Mononuclear cell (primary cell): ENCODE measurements around the gene LMX1B. TPM values are rescaled to one million over a fixed set of nuclear protein-coding genes. Genes with fewer than 3 reads are reported as not detected.

Experiments
- H3K27me3 ChIP-seq: 2 replicates; pipeline ENCODE4 v1.6.0; 2011; ENCODE audit warnings: low read length, control low read depth; ENCODE audit not compliant: insufficient read depth
- H3K4me1 ChIP-seq: 2 replicates; pipeline ENCODE4 v1.5.1; 2011; ENCODE audit warnings: mild to moderate bottlenecking, low read length, control low read depth; ENCODE audit not compliant: insufficient read depth
- H3K4me3 ChIP-seq: 2 replicates; pipeline ENCODE4 v1.5.1; 2011; ENCODE audit warnings: mild to moderate bottlenecking, low read length, moderate library complexity
- H3K9me3 ChIP-seq: 2 replicates; pipeline ENCODE4 v1.5.1; 2011; ENCODE audit warnings: low read depth, mild to moderate bottlenecking, control low read depth, low read length
- total RNA-seq: library from RNA; depleted of rRNA; stranded (reverse); fragments of >200 nt; gene quantifications from one replicate; pipeline ENCODE4 v1.2.3, GENCODE V29; 2012

Gene LMX1B
- total RNA-seq, 1 donor = not detected

GRCh38 chr9:126611592-126612325 lies 2.0 kb upstream of the LMX1B start:
- Histone ChIP-seq H3K4me1 (peaks cover 41% of the 10 kb centered on the region), H3K9me3 (no peaks in the 10 kb centered on the region), H3K4me3 (no peak overlapping the region), H3K27me3 (peaks cover 81% of the 10 kb centered on the region)

- no peaks in the 10 kb centered on the region for H3K9me3 ChIP-seq
- no peak overlapping the region for H3K4me3 ChIP-seq
- H3K4me1 ChIP-seq = peaks cover 41% of the 10 kb centered on the region
- peaks cover 84% of the 10 kb centered on the region for H3K27me3 ChIP-seq
Observed at GRCh38 chr9:126612326-126612812, 1.4 kb upstream of the LMX1B start.

- Histone ChIP-seq H3K4me3 (no peak overlapping the region), H3K27me3 (peaks cover 84% of the 10 kb centered on the region), H3K9me3 (no peaks in the 10 kb centered on the region), H3K4me1 (peaks cover 41% of the 10 kb centered on the region)
Observed at GRCh38 chr9:126612813-126613641, 701 bp upstream of the LMX1B start.

GRCh38 chr9:126614088-126614454 lies 343 bp downstream of the LMX1B start:
- H3K27me3 ChIP-seq = peaks cover 84% of the 10 kb centered on the region
- H3K4me1 ChIP-seq = peaks cover 41% of the 10 kb centered on the region
- H3K4me3 ChIP-seq = no peak overlapping the region
- H3K9me3 ChIP-seq = no peaks in the 10 kb centered on the region

- H3K27me3 ChIP-seq = peaks cover 84% of the 10 kb centered on the region
- H3K4me3 ChIP-seq = no peak overlapping the region
- H3K4me1 ChIP-seq = peaks cover 41% of the 10 kb centered on the region
- no peaks in the 10 kb centered on the region for H3K9me3 ChIP-seq
Observed at GRCh38 chr9:126614455-126615244, 922 bp downstream of the LMX1B start.

GRCh38 chr9:126615245-126615790 lies 1.6 kb downstream of the LMX1B start:
- Histone ChIP-seq H3K4me1 (peaks cover 41% of the 10 kb centered on the region), H3K4me3 (no peak overlapping the region), H3K27me3 (peaks cover 84% of the 10 kb centered on the region), H3K9me3 (no peaks in the 10 kb centered on the region)

GRCh38 chr9:126615791-126616447 lies 2.2 kb downstream of the LMX1B start:
- H3K27me3 ChIP-seq = peaks cover 84% of the 10 kb centered on the region
- H3K4me1 ChIP-seq = peaks cover 37% of the 10 kb centered on the region
- no peak overlapping the region for H3K4me3 ChIP-seq
- H3K9me3 ChIP-seq = no peaks in the 10 kb centered on the region

GRCh38 chr9:126616521-126616976 lies 2.8 kb downstream of the LMX1B start:
- peaks cover 31% of the 10 kb centered on the region for H3K4me1 ChIP-seq
- peaks cover 84% of the 10 kb centered on the region for H3K27me3 ChIP-seq
- H3K9me3 ChIP-seq = no peaks in the 10 kb centered on the region
- H3K4me3 ChIP-seq = no peak overlapping the region

GRCh38 chr9:126617003-126617822 lies 3.5 kb downstream of the LMX1B start:
- Histone ChIP-seq H3K27me3 (peaks cover 84% of the 10 kb centered on the region), H3K4me3 (no peak overlapping the region), H3K4me1 (peaks cover 24% of the 10 kb centered on the region), H3K9me3 (no peaks in the 10 kb centered on the region)

GRCh38 chr9:126617823-126618165 lies 4.1 kb downstream of the LMX1B start:
- H3K4me3 ChIP-seq = no peak overlapping the region
- H3K27me3 ChIP-seq = peaks cover 87% of the 10 kb centered on the region
- H3K9me3 ChIP-seq = no peaks in the 10 kb centered on the region
- H3K4me1 ChIP-seq = peaks cover 19% of the 10 kb centered on the region

GRCh38 chr9:126618190-126618584 lies 4.5 kb downstream of the LMX1B start:
- Histone ChIP-seq H3K27me3 (peaks cover 87% of the 10 kb centered on the region), H3K9me3 (no peaks in the 10 kb centered on the region), H3K4me3 (no peak overlapping the region), H3K4me1 (peaks cover 15% of the 10 kb centered on the region)

- Histone ChIP-seq H3K4me3 (no peak overlapping the region), H3K9me3 (no peaks in the 10 kb centered on the region), H3K27me3 (peaks cover 91% of the 10 kb centered on the region), H3K4me1 (peaks cover 12% of the 10 kb centered on the region)
Observed at GRCh38 chr9:126618585-126619360, 5.0 kb downstream of the LMX1B start.
